Skeletal muscle satellite cell (primary cell): ENCODE measurements around the gene DSCAM.

Experiments used
- H3K27me3 ChIP-seq: 2 replicates; pipeline ENCODE4 v1.7.0; 2013; ENCODE audit warnings: low read length; ENCODE audit not compliant: control insufficient read depth, insufficient read depth
- H3K36me3 ChIP-seq: 2 replicates; pipeline ENCODE4 v1.7.0; 2013; ENCODE audit warnings: mild to moderate bottlenecking, control low read depth, low read length; ENCODE audit not compliant: insufficient read depth
- H3K4me1 ChIP-seq: 2 replicates; pipeline ENCODE4 v1.7.0; 2013; ENCODE audit warnings: low read length; ENCODE audit not compliant: control insufficient read depth, insufficient read depth
- H3K4me2 ChIP-seq: 2 replicates; pipeline ENCODE4 v1.7.0; 2013; ENCODE audit warnings: mild to moderate bottlenecking, low read length
- H3K4me3 ChIP-seq: 2 replicates; pipeline ENCODE4 v1.7.0; 2013; ENCODE audit warnings: low read length
- H3K9ac ChIP-seq: 2 replicates; pipeline ENCODE4 v1.7.0; 2013; ENCODE audit warnings: mild to moderate bottlenecking, low read depth, low read length, moderate library complexity
- H3K9me3 ChIP-seq: replicated peaks from 2 replicates; pipeline ENCODE4 v1.7.0; 2013; ENCODE audit warnings: mild to moderate bottlenecking, control low read depth, low read length

Gene DSCAM

GRCh38 chr21:40835184-40835694 is 11.7 kb downstream of the DSCAM start:
- H3K4me1 ChIP-seq = no peaks in the 10 kb centered on the region
- peaks cover 12% of the 10 kb centered on the region for H3K9me3 ChIP-seq

GRCh38 chr21:40833184-40833583 is 13.8 kb downstream of the DSCAM start:
- H3K27me3 ChIP-seq = no peaks in the 10 kb centered on the region
- no peak overlapping the region for H3K4me3 ChIP-seq
- no peak overlapping the region for H3K4me2 ChIP-seq
- H3K9ac ChIP-seq = no peak overlapping the region
- H3K9me3 ChIP-seq = peaks cover 9% of the 10 kb centered on the region
- no peaks in the 10 kb centered on the region for H3K4me1 ChIP-seq
- no peaks in the 10 kb centered on the region for H3K36me3 ChIP-seq

More at GRCh38 chr21:40835184-40835694, 11.7 kb downstream of the DSCAM start:
- Histone ChIP-seq H3K4me3 (no peak overlapping the region), H3K9ac (no peak overlapping the region), H3K27me3 (no peaks in the 10 kb centered on the region), H3K4me2 (no peak overlapping the region), H3K36me3 (no peaks in the 10 kb centered on the region)

DNA sequence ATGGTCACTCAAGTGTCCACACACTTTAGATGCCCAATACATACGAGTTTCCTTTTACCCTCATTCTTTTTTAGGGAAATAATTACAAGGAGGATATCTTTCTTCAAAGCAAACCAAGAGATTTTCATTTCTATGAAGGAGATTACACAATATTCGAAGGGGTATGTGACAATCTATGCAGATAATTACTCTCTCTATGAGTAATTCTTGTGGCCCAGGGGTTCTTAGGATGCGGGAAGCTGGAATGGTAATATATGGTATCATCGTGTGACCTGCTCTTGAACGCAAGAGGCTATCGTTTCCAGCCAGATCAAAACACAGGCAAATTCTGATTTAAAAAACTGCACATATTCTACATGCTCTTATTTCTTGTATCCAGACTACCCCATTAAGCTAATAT is 14.6 kb downstream of the DSCAM start:
- Histone ChIP-seq H3K9me3 (peaks cover 13% of the 10 kb centered on the region), H3K27me3 (no peaks in the 10 kb centered on the region), H3K36me3 (no peaks in the 10 kb centered on the region), H3K4me1 (no peaks in the 10 kb centered on the region), H3K4me3 (no peak overlapping the region), H3K9ac (no peak overlapping the region), H3K4me2 (no peak overlapping the region)

DNA sequence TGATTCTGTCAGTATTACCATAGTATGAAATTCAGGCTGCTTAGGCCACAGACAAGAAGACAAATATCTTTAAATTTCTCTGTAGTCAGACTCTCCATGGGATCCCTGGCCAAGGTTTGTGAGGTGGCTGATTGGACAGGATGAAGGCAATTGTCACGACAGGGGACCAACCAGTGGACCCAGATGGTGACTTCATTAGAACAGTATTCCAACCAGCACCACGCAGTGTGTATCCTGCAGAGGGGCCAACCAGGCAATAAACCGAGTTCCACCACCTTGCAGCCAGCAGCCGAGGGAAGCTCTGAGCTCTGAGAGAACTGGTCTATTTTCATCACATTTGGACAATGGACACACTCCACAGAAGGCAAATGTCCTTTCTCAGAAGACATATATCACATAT is 16.1 kb downstream of the DSCAM start:
- Histone ChIP-seq H3K4me3 (no peak overlapping the region), H3K4me1 (no peaks in the 10 kb centered on the region), H3K4me2 (no peak overlapping the region), H3K9me3 (peaks cover 25% of the 10 kb centered on the region), H3K27me3 (no peaks in the 10 kb centered on the region), H3K36me3 (no peaks in the 10 kb centered on the region), H3K9ac (no peak overlapping the region)

GRCh38 chr21:40829791-40830190 is 17.2 kb downstream of the DSCAM start:
- H3K4me3 ChIP-seq = no peak overlapping the region
- H3K9ac ChIP-seq = no peak overlapping the region
- H3K9me3 ChIP-seq = peaks cover 25% of the 10 kb centered on the region
- no peaks in the 10 kb centered on the region for H3K27me3 ChIP-seq
- H3K36me3 ChIP-seq = no peaks in the 10 kb centered on the region
- H3K4me2 ChIP-seq = no peak overlapping the region
- no peaks in the 10 kb centered on the region for H3K4me1 ChIP-seq

DNA sequence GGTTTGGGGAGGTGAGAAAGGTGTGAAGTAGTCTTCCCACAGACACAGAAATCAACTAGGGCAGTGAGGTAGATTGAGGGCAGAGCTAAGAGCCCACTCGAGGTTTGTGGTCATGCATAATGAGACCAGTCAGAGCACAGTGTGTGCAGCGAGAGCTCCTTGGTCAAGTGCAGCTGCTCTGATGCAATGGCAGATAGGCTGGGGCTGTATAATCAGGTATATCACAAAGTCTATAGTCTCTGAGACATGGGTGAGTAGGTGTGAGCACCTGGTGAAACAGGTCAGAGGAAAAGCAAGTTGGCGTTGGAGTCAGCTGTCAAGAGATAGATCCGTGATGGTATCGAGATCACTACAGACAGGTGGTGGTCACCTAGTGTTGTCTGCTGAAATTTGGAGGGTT is 17.6 kb downstream of the DSCAM start:
- H3K36me3 ChIP-seq = no peaks in the 10 kb centered on the region
- no peak overlapping the region for H3K4me2 ChIP-seq
- peaks cover 25% of the 10 kb centered on the region for H3K9me3 ChIP-seq
- H3K4me3 ChIP-seq = no peak overlapping the region
- H3K9ac ChIP-seq = no peak overlapping the region
- H3K27me3 ChIP-seq = no peaks in the 10 kb centered on the region
- H3K4me1 ChIP-seq = no peaks in the 10 kb centered on the region

DNA sequence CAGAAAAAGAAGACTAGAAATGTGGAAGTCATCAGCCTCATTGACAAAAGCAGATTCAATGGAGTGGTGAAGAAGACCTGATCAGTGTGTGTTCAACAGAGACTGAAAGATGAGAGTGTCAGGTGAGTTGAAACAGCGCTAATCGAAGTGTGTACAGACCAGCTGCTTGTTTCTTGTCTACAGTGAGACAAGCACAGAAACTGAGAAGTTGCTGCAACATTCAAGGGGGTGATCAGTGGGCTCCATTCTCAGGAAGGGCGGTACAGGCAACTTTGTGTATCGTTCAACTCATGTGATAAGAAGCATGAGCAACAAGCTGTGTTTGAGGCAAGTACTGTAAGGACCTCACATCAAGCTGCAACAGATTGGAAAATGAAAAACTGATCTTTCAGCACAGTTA is 19.4 kb downstream of the DSCAM start:
- Histone ChIP-seq H3K4me3 (no peak overlapping the region), H3K4me1 (no peaks in the 10 kb centered on the region), H3K36me3 (no peaks in the 10 kb centered on the region), H3K9ac (no peak overlapping the region), H3K9me3 (peaks cover 25% of the 10 kb centered on the region), H3K4me2 (no peak overlapping the region), H3K27me3 (no peaks in the 10 kb centered on the region)

- no peak overlapping the region for H3K9ac ChIP-seq
These were observed 27.7 kb downstream of the DSCAM start for GRCh38 chr21:40819071-40819900.

GRCh38 chr21:40813918-40814317 is 33.0 kb downstream of the DSCAM start:
- Histone ChIP-seq H3K4me3 (no peak overlapping the region), H3K27me3 (no peaks in the 10 kb centered on the region), H3K4me1 (no peaks in the 10 kb centered on the region), H3K36me3 (no peaks in the 10 kb centered on the region), H3K4me2 (no peak overlapping the region), H3K9ac (no peak overlapping the region), H3K9me3 (peaks cover 19% of the 10 kb centered on the region)

More at GRCh38 chr21:40819071-40819900, 27.7 kb downstream of the DSCAM start:
- no peak overlapping the region for H3K4me3 ChIP-seq
- H3K4me1 ChIP-seq = no peaks in the 10 kb centered on the region
- H3K9me3 ChIP-seq = peaks cover 9% of the 10 kb centered on the region
- no peaks in the 10 kb centered on the region for H3K27me3 ChIP-seq
- no peaks in the 10 kb centered on the region for H3K36me3 ChIP-seq
- no peak overlapping the region for H3K4me2 ChIP-seq

DNA sequence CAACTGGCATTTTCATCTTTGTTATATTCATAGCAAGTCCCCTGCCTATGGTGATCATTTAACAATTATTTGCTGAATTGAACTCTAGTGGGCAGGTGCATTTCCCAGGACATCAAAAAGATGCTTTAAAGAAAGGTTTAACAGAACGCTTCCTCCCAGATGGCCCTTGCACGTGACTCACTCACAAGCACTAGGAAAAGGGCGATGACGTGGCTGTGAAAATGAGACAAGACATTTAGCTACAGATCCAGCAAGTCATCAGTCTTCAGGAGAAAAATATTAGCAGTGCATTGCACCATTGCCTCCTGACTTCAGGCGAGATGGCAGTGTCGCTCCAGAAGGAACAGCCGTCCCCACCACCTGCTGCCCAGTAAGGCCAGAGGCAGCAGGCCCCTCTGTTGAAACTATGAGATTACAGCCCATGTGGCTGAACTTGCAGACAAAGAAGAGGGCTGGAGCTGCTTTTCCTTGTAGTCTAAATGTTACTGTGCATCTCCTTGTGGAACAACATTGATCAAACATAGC is 37.2 kb downstream of the DSCAM start:
- Histone ChIP-seq H3K36me3 (no peaks in the 10 kb centered on the region), H3K4me3 (no peak overlapping the region), H3K4me1 (no peaks in the 10 kb centered on the region), H3K9me3 (peaks cover 32% of the 10 kb centered on the region), H3K27me3 (no peaks in the 10 kb centered on the region), H3K4me2 (no peak overlapping the region), H3K9ac (no peak overlapping the region)

DNA sequence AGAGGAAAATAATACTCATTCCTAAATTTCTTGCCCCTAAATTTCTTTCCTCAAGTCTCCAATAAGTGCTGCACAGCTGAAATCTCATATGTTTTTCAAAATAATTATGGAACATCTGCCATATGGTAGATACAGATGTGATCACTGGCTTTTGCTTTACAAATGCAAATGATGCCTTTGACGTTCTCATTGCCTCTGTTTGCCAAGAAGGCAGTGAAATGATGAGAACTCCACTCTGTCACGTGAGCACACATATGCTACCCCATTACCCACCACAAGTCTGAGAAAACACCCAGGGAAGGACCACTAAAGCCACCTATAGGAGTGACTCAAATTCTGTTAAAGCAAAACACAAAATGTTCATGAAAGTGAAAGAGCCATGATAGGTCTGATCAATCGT is 43.9 kb downstream of the DSCAM start:
- H3K36me3 ChIP-seq = no peaks in the 10 kb centered on the region
- no peaks in the 10 kb centered on the region for H3K27me3 ChIP-seq
- no peak overlapping the region for H3K4me2 ChIP-seq
- H3K4me1 ChIP-seq = no peaks in the 10 kb centered on the region
- H3K9me3 ChIP-seq = peaks cover 18% of the 10 kb centered on the region
- H3K9ac ChIP-seq = no peak overlapping the region
- no peak overlapping the region for H3K4me3 ChIP-seq

- Histone ChIP-seq H3K4me2 (no peak overlapping the region), H3K9me3 (peaks cover 18% of the 10 kb centered on the region), H3K27me3 (no peaks in the 10 kb centered on the region), H3K4me1 (no peaks in the 10 kb centered on the region), H3K36me3 (no peaks in the 10 kb centered on the region), H3K4me3 (no peak overlapping the region), H3K9ac (no peak overlapping the region)
These were observed 46.8 kb downstream of the DSCAM start for GRCh38 chr21:40800126-40800525.
